H9 (cell line): ENCODE measurements around the gene TSPOAP1. TPM values are rescaled to one million over a fixed set of nuclear protein-coding genes. Genes with fewer than 3 reads are reported as not detected.

ENCODE experiments used
- DNase-seq: peaks from one replicate; pipeline ENCODE4 v3.0.0-alpha.2; 2017
- H2AFZ ChIP-seq: one replicate; pipeline ENCODE4 v1.6.1; 2013; ENCODE audit warnings: mild to moderate bottlenecking, low read length, control low read depth, moderate library complexity
- H2AK5ac ChIP-seq: 2 replicates; pipeline ENCODE4 v1.6.1; 2013; ENCODE audit warnings: low read length, control low read depth, mixed read lengths; ENCODE audit not compliant: insufficient read length
- H2BK120ac ChIP-seq: one replicate; pipeline ENCODE4 v1.6.1; 2013; ENCODE audit warnings: low read depth, mild to moderate bottlenecking, low read length, control low read depth, inconsistent platforms; ENCODE audit not compliant: poor library complexity, severe bottlenecking
- H2BK12ac ChIP-seq: 2 replicates; pipeline ENCODE4 v1.6.1; 2013; ENCODE audit warnings: low read length, control low read depth, mixed read lengths, low read depth; ENCODE audit not compliant: insufficient read length
- H2BK15ac ChIP-seq: 2 replicates; pipeline ENCODE4 v1.6.1; 2013; ENCODE audit warnings: low read depth, low read length, control low read depth
- H2BK20ac ChIP-seq: one replicate; pipeline ENCODE4 v1.6.1; 2013; ENCODE audit warnings: low read depth, mild to moderate bottlenecking, low read length, control low read depth, inconsistent platforms; ENCODE audit not compliant: poor library complexity, severe bottlenecking
- H2BK5ac ChIP-seq: 2 replicates; pipeline ENCODE4 v1.6.1; 2013; ENCODE audit warnings: low read length, control low read depth, mixed read lengths; ENCODE audit not compliant: insufficient read length
- H3K14ac ChIP-seq: 2 replicates; pipeline ENCODE4 v1.6.1; 2013; ENCODE audit warnings: low read length, control low read depth; ENCODE audit not compliant: insufficient read depth
- H3K18ac ChIP-seq: 2 replicates; pipeline ENCODE4 v1.6.1; 2013; ENCODE audit warnings: low read depth, mild to moderate bottlenecking, mixed read lengths, low read length, control low read depth; ENCODE audit not compliant: insufficient read length
- H3K23ac ChIP-seq: 2 replicates; pipeline ENCODE4 v1.6.1; 2013; ENCODE audit warnings: low read length, control low read depth, mixed read lengths, low read depth; ENCODE audit not compliant: insufficient read length
- H3K23me2 ChIP-seq: 2 replicates; pipeline ENCODE4 v1.6.1; 2013; ENCODE audit warnings: low read depth, mild to moderate bottlenecking, mixed read lengths, low read length, control low read depth; ENCODE audit not compliant: insufficient read length, poor library complexity, severe bottlenecking
- H3K27ac ChIP-seq: 2 replicates; pipeline ENCODE4 v1.5.1; 2013; ENCODE audit warnings: low read length, control low read depth, mixed read lengths, low read depth; ENCODE audit not compliant: insufficient read length
- H3K27me3 ChIP-seq: 2 replicates; pipeline ENCODE4 v1.6.1; 2013; ENCODE audit warnings: low read length, control low read depth, inconsistent platforms; ENCODE audit not compliant: insufficient read depth
- H3K4ac ChIP-seq: 2 replicates; pipeline ENCODE4 v1.6.1; 2013; ENCODE audit warnings: low read depth, mild to moderate bottlenecking, control low read depth, inconsistent platforms, low read length, moderate library complexity
- H3K4me1 ChIP-seq: 2 replicates; pipeline ENCODE4 v1.6.1; 2013; ENCODE audit warnings: low read length, control low read depth, inconsistent platforms; ENCODE audit not compliant: insufficient read depth
- H3K4me2 ChIP-seq: 2 replicates; pipeline ENCODE4 v1.6.1; 2013; ENCODE audit warnings: low read length, control low read depth, mixed read lengths; ENCODE audit not compliant: insufficient read length, insufficient read depth
- H3K56ac ChIP-seq: 2 replicates; pipeline ENCODE4 v1.6.1; 2013; ENCODE audit warnings: low read depth, mild to moderate bottlenecking, mixed read lengths, low read length, control low read depth; ENCODE audit not compliant: insufficient read length
- H3K79me1 ChIP-seq: 2 replicates; pipeline ENCODE4 v1.6.1; 2013; ENCODE audit warnings: low read depth, mild to moderate bottlenecking, moderate library complexity, low read length, control low read depth, inconsistent platforms; ENCODE audit not compliant: insufficient read depth, poor library complexity, severe bottlenecking
- H3K79me2 ChIP-seq: 2 replicates; pipeline ENCODE4 v1.6.1; 2013; ENCODE audit warnings: low read length, control low read depth, inconsistent platforms; ENCODE audit not compliant: insufficient read depth
- H3K9ac ChIP-seq: 2 replicates; pipeline ENCODE4 v1.6.1; 2013; ENCODE audit warnings: low read length, control low read depth, mixed read lengths; ENCODE audit not compliant: insufficient read length; ENCODE audit errors: extremely low read depth
- H3K9me3 ChIP-seq: one replicate; pipeline ENCODE4 v1.6.1; 2013; ENCODE audit warnings: low read depth, low read length, inconsistent platforms; ENCODE audit not compliant: control insufficient read depth
- H3T11ph ChIP-seq: one replicate; pipeline ENCODE4 v1.6.1; 2013; ENCODE audit warnings: mild to moderate bottlenecking, low read length, control low read depth, inconsistent platforms
- H4K20me1 ChIP-seq: one replicate; pipeline ENCODE4 v1.6.1; 2013; ENCODE audit not compliant: control insufficient read depth, insufficient read length, insufficient read depth
- H4K5ac ChIP-seq: 2 replicates; pipeline ENCODE4 v1.6.1; 2013; ENCODE audit warnings: low read depth, mild to moderate bottlenecking, mixed read lengths, low read length, control low read depth; ENCODE audit not compliant: insufficient read length
- H4K8ac ChIP-seq: replicated peaks from 2 replicates; pipeline ENCODE4 v1.6.1; 2013; ENCODE audit warnings: low read length, control low read depth, mixed read lengths, low read depth; ENCODE audit not compliant: insufficient read length
- H4K91ac ChIP-seq: 2 replicates; pipeline ENCODE4 v1.6.1; 2013; ENCODE audit warnings: low read depth, mild to moderate bottlenecking, moderate library complexity, mixed read lengths, low read length, control low read depth; ENCODE audit not compliant: insufficient read length
- H3K27ac Mint-ChIP-seq, 3 experiments: 2 replicates in 2 of 3; 3 replicates in 1 of 3; pipeline ENCODE4 v1.8.0; 2020 to 2021; ENCODE audit warnings: mixed read lengths in 3 of 3, mild to moderate bottlenecking in 1 of 3, moderate library complexity in 1 of 3
- H3K27me3 Mint-ChIP-seq: 2 replicates; pipeline ENCODE4 v1.8.0; 2021; ENCODE audit warnings: low read depth, mild to moderate bottlenecking, moderate library complexity, mixed read lengths
- H3K36me3 Mint-ChIP-seq, 3 experiments: 2 replicates in 2 of 3; 3 replicates in 1 of 3; pipeline ENCODE4 v1.8.0; 2020 to 2021; ENCODE audit warnings: low read depth in 3 of 3, mixed read lengths in 3 of 3; ENCODE audit not compliant: insufficient read depth in 1 of 3
- H3K4me1 Mint-ChIP-seq, 2 experiments: 2 replicates each; pipeline ENCODE4 v1.8.0; 2020; ENCODE audit warnings: mixed read lengths in 2 of 2
- H3K4me3 Mint-ChIP-seq, 2 experiments: 2 replicates in 1 of 2; 3 replicates in 1 of 2; pipeline ENCODE4 v1.8.0; 2020 to 2021; ENCODE audit warnings: mild to moderate bottlenecking in 2 of 2, mixed read lengths in 2 of 2, moderate library complexity in 1 of 2
- H3K9me3 Mint-ChIP-seq, 2 experiments: 2 replicates in 1 of 2; 3 replicates in 1 of 2; pipeline ENCODE4 v1.8.0; 2020; ENCODE audit warnings: mild to moderate bottlenecking in 2 of 2, mixed read lengths in 2 of 2, moderate library complexity in 1 of 2
- WGBS: extraction: QIAGEN DNeasy Blood & Tissue Kit; methylation state at CpG from one replicate; pipeline ENCODE4 v1.1.7; 2013; ENCODE audit warnings: missing lambda C conversion rate, low lambda C conversion rate, mixed read lengths; ENCODE audit not compliant: insufficient read length; ENCODE audit errors: extremely low coverage; 5-methylcytosine and 5-hydroxymethylcytosine counted together
- total RNA-seq: library from RNA; stranded (reverse); gene quantifications from 2 replicates; pipeline ENCODE4 v1.2.1, GENCODE V29; 2021
- TF ChIP-seq, protein P1 (sequence below): fragments of 200-600 bp; sonication (generic); conservative IDR thresholded peaks from 3 replicates; pipeline ENCODE4 v1.8.0; 2021; ENCODE audit warnings: antibody characterized with exemption, mild to moderate bottlenecking

The TSPOAP1 gene
- total RNA-seq, 1 experiment from 2014 or later = 17.3 TPM

DNA sequence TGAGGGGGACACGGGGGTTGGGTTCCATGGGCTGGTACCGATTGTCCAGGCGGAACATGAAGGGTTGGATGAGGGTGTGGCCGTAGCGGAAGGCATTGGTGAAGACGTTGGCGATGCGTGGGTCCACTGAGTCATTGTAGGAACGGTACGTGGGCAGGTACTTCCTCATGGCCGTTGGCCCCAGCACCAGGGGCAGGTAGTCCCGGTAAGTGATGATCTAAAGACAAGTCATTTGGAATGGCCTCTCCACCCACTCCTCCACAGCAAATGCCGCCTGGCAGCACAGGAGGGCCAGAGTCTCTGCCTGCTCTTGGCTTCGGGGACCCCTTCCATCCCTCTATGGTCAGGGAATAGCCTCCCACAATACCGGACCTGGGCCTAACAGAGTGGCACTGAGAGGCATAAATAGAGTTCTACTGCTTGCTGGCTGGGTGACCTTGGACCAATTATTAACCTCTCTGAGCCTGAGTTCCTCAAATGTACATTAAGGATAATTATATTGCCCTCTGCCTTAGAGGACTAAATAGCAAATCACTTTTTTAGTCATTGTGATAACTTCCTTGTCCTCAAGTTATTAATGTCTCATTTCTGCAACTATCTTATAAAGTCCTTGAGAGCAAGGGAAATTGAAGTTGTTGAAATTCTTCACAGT lies 55.0 kb downstream of the TSPOAP1 start:
- Histone ChIP-seq H2BK20ac (no peak overlapping the region), H3T11ph (no peak overlapping the region), H3K27ac (no peak overlapping the region), H3K9me3 (no peaks in the 10 kb centered on the region), H2AFZ (no peak overlapping the region), H3K23me2 (no peaks in the 10 kb centered on the region), H4K91ac (no peak overlapping the region), H2BK12ac (no peak overlapping the region), H3K14ac (no peak overlapping the region), H2AK5ac (no peak overlapping the region), H3K18ac (no peak overlapping the region), H3K56ac (no peak overlapping the region), H4K5ac (no peak overlapping the region), H3K79me2 (no peaks in the 10 kb centered on the region), H3K23ac (no peak overlapping the region), H3K4me2 (no peak overlapping the region), H3K79me1 (no peaks in the 10 kb centered on the region), H4K20me1 (no peaks in the 10 kb centered on the region), H2BK5ac (no peak overlapping the region), H3K27me3 (no peaks in the 10 kb centered on the region), H2BK120ac (no peak overlapping the region), H3K9ac (no peak overlapping the region), H3K4ac (no peak overlapping the region), H3K4me1 (no peaks in the 10 kb centered on the region), H4K8ac (no peak overlapping the region), H2BK15ac (no peak overlapping the region)
- no peak for DNase-seq
- WGBS = no CpG with 5 or more reads among the region's 15 CpGs
- no peak overlapping the region; a peak in 1 of 5 replicates for H3K4me3 Mint-ChIP-seq
- TF ChIP-seq, protein P1, sequence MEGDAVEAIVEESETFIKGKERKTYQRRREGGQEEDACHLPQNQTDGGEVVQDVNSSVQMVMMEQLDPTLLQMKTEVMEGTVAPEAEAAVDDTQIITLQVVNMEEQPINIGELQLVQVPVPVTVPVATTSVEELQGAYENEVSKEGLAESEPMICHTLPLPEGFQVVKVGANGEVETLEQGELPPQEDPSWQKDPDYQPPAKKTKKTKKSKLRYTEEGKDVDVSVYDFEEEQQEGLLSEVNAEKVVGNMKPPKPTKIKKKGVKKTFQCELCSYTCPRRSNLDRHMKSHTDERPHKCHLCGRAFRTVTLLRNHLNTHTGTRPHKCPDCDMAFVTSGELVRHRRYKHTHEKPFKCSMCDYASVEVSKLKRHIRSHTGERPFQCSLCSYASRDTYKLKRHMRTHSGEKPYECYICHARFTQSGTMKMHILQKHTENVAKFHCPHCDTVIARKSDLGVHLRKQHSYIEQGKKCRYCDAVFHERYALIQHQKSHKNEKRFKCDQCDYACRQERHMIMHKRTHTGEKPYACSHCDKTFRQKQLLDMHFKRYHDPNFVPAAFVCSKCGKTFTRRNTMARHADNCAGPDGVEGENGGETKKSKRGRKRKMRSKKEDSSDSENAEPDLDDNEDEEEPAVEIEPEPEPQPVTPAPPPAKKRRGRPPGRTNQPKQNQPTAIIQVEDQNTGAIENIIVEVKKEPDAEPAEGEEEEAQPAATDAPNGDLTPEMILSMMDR = no peak
- H3K36me3 Mint-ChIP-seq = no peaks in the 10 kb centered on the region; a peak in 1 of 7 replicates
- no peak overlapping the region for H3K27ac Mint-ChIP-seq
- peaks cover 15% of the 10 kb centered on the region for H3K27me3 Mint-ChIP-seq
- no peaks in the 10 kb centered on the region for H3K9me3 Mint-ChIP-seq
- H3K4me1 Mint-ChIP-seq = no peaks in the 10 kb centered on the region
